ENCODE data around the gene TRIM22. TPM values are rescaled to one million over a fixed set of nuclear protein-coding genes. Genes with fewer than 3 reads are reported as not detected.
"Not testable (repeated sequence)": the region's sequence is repeated elsewhere in the genome, so short reads cannot be mapped to it uniquely, and the experiment has no call there.

TRIM22 gene
- polyA plus RNA-seq, 1 donor = 8.1 TPM

DNA sequence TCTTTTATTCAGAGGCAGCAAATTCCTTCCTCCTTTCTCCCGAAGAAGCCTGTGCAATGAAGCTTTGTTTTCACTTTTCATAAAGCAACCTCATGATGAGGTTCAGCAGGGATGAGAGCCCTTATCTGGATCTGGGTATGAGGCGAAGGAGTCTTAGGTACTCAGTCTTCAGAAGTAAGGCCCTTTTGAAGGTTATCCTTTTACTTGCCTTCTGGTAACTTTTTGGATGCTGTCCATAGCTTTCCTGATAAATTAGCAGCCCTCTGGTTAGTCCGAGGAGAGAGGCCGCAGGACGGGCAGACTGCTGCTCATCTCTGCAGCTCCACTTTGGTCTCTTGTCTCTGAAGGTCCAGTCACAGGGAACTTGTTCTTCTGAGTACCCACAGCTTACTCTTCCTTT, 1.1 kb downstream of the TRIM22 start:
- no peak for DNase-seq (ENCODE audit: low read depth)

DNA sequence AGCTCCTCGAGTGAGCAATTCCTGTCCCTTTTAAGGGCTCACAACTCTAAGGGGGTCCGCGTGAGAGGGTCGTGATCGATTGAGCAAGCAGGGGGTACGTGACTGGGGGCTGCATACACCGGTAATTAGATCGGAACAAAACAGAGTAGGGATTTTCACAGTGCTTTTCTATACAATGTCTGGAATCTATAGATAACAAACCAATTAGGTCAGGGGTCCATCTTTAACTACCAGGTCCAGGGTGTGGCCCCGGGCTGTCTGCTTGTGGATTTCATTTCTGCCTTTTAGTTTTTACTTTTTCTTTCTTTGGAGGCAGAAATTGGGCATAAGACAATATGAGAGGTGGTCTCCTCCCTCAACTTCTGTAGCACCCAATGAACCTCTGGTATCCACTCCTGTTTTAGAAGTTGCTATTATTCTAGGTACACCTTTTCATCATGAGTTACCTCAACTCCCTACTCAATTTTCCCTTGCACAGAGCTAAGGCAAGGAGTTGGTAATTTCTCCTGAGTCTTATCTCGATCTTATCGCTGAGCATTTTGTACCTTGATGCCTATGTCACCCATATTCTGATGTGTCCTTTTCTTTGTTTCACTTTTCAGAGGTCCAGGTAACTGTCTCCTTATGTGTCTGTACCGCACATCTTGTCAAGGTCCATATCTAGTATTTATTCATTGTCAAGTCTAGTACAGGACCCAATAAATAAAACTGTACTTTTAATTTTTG, 1.8 kb downstream of the TRIM22 start:
- not testable (repeated sequence) for DNase-seq (ENCODE audit: low read depth)

DNA sequence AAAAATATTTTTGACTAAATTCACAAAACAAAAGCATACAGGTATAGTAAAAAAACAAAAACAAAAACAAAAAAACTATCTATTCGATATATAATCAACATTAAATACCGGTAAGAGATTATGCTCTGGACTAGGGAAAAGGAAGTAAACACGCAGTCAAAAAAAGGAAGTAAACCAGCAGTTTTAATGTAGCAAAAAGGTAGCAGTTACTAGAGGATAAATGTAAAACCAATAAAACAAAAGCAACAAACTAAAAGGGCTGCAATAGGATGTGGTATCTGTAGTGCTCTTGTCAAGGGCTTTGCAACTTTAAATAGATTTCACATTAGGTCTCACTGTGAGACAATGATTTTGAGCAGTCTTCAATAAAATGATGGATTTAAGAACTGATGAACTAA, 2.4 kb downstream of the TRIM22 start:
- DNase-seq (ENCODE audit: low read depth) = no peak

DNA sequence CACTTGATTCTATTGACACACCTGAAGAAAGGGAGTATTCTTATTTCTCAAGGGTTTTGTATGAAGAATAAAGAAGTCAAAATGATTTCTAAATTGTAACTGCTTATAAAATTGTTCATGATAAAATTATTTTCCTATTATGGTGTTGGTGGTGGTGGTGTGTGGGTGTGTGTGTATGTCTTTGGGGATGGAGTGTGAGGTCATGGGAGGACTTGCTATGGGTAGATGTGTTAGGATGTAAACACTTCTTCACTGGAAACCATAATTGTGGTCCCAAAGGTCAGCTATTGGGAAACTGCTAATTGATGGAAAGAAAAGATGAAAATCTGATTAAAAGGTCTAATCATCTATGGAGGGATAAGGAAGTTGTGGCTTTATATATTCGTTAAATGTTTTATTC, 5.1 kb downstream of the TRIM22 start:
- no peak for DNase-seq (ENCODE audit: low read depth)

DNA sequence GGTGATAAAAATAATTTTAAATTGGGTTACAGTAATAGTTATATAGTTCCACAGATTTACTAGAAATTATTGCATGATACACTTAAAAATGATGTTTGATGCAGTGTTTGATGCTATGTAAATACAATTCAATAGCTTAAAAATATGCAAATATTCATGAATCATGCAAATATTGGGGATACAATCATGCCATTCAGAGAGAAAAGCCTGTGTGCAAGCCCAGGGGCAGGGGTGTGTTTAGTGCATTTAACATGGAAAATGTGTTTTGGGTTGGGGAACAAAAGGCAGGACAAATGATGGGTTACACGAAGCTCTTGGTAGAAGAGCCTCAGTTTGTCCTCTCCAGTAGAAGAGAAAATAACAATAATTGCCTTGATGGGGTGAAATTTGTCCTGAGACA, 6.0 kb downstream of the TRIM22 start:
- no peak for DNase-seq (ENCODE audit: low read depth)

DNA sequence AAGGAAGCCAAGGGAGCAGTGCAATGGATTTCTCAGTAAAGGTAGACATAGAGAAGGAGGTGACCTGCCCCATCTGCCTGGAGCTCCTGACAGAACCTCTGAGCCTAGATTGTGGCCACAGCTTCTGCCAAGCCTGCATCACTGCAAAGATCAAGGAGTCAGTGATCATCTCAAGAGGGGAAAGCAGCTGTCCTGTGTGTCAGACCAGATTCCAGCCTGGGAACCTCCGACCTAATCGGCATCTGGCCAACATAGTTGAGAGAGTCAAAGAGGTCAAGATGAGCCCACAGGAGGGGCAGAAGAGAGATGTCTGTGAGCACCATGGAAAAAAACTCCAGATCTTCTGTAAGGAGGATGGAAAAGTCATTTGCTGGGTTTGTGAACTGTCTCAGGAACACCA, 6.6 kb downstream of the TRIM22 start:
- no peak for DNase-seq (ENCODE audit: low read depth)

DNA sequence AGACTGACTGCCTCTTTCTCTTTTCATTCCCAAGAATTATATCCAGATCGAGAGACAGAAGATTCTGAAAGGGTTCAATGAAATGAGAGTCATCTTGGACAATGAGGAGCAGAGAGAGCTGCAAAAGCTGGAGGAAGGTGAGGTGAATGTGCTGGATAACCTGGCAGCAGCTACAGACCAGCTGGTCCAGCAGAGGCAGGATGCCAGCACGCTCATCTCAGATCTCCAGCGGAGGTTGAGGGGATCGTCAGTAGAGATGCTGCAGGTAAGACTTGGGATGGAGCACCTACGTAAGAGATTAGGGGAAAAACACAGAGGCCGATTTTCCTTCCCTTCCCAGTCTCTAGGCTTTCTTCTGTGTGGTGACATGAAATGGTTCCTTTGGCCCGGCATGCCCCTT, 8.7 kb downstream of the TRIM22 start:
- no peak for DNase-seq (ENCODE audit: low read depth)

DNA sequence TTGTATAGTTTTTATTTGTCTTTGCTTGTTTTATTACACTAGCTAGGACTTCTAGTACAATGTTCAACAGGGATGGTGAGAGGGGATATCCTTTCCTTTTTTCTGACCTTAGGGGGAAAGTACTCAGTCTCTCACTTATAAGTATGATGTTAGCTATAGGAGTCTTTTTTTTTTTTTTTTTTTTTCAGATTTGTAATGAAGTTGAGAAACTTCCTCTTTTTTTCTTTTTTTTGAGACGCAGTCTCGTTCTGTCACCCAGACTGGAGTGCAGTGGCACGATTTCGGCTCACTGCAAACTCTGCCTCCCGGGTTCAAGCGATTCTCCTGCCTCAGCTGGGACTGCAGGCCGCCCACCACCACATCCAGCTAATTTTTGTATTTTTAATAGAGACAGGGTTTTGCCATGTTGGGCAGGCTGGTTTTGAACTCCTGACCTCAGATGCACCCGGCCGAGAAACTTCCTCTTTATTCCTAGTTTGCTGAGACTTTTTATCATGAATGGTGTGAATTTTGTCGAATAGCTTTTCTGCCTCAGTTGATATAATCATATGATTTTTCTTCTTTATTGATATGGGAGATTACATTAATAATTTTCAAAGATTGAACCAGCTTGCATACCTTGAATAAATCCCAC, 10.9 kb downstream of the TRIM22 start:
- no peak for DNase-seq (ENCODE audit: low read depth)

DNA sequence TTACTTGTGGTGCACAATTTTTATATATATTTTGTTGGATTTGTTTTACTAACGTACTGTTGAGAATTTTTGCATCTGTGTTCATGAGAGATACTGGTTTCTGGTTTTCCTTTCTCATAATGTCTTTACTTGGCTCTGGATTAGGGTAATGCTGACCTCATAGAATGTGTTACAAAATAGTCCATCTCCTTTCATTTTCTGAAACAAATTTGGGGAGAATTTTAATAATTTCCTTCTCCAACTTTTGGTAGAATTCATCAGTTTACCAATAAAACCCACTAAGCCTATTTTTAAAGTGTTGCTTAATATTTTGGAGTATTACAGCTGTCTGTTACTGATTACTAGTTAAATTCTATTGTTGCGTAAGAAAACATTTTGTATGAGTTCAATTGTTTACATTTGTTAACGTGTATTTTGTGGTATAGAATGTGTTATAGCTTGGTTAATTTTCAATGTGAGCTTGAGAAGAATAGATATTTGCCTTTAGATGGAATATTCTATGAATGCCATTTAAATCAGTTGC, 11.5 kb downstream of the TRIM22 start:
- DNase-seq (ENCODE audit: low read depth) = no peak

DNA sequence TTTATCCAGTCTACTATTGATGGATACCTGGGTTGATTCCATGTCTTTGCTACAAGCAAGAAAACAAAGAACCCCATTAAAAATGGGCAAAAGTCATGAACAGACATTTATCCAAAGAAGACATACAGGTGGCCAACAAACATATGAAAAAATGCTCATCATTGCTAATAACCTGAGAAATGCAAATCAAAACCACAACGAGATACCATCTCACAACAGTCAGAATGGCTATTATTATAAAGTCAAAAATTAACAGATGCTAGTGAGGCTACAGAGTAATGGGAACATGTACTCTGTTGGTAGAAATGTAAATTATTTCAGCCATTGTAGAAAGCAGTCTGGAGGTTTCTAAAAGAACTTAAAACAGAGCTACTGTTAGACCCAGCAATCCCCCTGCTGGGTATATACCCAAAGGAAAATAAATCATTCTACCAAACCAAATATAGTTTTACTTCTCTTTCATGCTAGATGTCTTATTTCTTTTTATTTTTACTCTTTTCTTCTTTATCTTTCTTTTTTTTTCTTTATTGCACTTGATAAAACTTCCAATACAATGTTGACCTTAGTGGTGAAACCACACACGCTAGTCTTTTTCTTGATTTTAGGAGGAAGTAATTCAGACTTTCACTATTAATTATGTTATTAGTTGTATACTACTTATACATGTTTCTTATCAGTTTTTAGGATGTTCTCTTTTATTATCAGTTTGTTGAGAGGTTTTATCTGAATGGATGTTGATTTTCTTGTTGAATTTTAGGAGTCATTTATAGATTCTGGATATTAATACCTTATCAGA, 14.3 kb downstream of the TRIM22 start:
- no peak for DNase-seq (ENCODE audit: low read depth)

DNA sequence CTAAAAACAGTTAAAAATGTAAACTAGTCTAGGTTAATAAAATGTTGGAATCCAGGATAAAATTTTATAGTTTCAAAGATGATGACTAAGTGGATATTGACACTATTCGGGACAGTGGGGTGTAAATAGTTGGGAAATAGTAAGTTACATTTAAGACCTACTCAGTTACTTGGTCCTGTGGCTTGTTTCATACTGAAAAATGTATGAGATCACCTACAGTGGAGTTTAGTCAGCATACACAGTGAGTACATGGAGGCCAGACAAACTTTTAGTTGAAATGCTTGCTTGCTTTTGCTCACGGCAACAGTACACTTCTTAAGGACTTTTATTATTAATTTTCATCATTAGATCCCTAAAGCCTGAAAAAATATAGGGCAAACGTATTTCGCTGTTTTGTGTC, 16.1 kb downstream of the TRIM22 start:
- no peak for DNase-seq (ENCODE audit: low read depth)

DNA sequence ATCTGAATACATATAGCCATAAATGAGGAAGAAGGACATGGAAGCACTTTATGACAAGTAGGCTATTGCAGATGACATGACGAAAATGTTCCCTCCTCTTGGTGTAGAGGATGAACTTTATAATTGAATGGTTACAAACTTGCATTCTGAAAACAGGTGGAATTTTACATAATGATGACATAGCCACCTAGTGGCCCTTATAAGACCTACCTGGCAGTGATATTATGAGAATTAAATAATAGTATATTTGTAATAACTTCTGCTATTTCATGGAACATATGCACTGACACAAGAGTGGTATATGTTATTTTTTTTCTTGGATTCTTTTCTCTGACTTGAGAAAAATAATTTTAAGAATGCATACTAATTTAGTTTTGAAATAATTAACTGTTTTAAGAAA, 22.9 kb downstream of the TRIM22 start:
- no peak for DNase-seq (ENCODE audit: low read depth)

DNA sequence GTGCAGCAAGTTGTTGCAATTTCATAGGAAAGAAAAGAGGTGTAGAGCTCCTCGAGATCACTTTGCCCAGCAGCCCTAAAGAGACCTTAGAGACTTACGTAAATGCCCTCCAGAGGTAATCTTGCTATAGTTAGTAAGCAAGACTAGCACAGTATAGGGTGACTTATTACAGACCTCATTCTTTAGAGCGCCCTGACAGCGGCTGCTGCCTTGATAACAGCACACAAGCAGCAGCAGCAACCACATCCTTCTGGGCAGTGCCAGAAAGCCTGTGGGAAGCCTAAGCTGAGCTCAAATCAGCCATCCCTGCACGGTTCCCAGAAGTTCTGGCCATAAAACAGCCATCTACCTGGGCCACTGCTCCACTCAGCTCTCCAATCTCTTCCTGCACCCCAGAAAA, 24.1 kb downstream of the TRIM22 start:
- DNase-seq (ENCODE audit: low read depth) = no peak

DNA sequence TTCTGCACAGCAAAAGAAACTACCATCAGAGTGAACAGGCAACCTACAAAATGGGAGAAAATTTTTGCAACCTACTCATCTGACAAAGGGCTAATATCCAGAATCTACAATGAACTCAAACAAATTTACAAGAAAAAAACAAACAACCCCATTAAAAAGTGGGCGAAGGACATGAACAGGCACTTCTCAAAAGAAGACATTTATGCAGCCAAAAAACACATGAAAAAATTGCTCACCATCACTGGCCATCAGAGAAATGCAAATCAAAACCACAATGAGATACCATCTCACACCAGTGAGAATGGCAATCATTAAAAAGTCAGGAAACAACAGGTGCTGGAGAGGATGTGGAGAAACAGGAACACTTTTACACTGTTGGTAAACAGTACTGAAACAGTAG, 26.9 kb downstream of the TRIM22 start:
- not testable (repeated sequence) for DNase-seq (ENCODE audit: low read depth)

DNA sequence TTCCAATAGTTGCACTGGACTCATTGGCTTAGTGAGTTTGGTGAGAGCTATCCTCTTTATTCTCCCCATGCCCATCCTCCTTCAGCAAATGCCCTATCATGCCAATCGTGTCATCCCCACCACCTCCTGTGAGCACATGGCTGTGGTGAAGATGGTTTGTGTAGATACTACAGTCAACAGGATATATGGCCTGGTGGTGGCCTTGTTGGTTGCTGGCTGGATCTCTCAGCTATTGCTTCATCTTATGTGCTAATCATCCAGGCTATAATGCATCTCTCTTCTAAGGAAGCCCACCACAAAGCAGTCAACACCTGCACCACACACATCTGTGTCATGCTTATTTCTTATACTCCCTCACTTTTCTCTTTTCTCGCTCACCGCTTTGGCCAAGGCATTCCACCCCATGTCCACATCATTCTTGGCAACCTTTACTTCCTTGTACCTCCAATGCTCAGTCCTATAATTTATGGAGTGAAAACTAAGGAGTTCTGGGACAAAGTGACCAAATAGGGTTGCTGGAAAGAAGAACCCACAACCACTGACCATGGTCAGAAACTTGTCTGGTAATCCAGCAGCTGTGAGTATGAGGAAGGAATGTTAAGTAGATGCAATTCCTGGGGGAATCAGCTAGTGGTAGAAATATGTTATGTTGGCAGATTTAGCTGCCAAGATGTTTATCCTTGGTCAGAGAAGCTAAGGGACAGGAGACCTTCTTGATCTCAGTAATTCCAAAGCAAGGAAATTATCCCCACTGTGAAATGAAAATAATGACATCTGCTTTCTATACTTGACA, 30.3 kb downstream of the TRIM22 start:
- DNase-seq (ENCODE audit: low read depth) = no peak

DNA sequence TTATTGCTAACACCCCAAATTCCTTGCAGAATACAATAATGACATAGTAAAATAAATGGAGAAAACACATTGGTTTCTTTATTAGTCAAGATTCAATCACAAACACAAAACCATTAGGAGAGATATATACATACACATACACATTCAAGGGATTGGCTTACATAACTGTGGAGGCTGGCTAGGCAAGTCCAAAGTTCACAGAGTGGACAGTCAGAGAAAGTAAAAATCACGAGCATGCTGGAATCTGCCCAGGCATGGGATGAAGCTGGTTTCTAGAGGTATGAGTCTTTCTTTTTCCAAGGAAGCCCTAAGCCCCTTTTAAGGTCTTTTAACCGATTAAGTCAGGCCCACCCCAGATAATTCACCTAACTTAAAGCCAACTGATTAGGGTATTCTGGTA, 33.0 kb downstream of the TRIM22 start:
- DNase-seq (ENCODE audit: low read depth) = no peak

DNA sequence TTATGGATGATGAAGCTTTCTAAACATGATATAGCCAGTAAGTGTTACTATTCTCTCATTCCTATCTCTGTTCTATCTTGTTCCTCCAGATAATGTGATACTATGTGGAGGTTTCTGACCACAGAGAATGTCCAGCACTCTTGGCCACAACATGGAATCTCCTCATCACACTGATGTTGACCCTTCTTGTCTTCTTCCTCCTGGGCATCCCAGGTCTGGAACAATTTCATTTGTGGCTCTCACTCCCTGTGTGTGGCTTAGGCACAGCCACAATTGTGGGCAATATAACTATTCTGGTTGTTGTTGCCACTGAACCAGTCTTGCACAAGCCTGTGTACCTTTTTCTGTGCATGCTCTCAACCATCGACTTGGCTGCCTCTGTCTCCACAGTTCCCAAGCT, 36.8 kb downstream of the TRIM22 start:
- no peak for DNase-seq (ENCODE audit: low read depth)

DNA sequence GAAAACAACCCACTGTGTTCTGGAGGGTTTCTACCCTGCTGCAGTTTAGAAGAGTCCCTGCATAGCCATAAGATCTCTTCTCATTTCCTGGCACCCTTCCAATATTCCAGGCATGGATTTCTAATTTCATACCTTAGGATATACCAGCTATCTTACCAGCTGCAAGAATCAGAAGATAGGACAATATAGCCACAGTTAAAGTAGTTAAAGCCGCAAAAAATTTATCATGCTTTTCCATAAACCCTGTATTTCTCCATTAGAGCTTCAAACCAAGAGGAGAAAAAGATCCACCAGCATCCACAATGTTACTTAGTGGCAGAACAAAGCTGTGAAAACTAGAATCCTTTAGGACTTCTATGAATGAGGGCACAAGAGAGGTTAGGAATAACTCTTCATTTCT, 38.1 kb downstream of the TRIM22 start:
- no peak for DNase-seq (ENCODE audit: low read depth)

DNA sequence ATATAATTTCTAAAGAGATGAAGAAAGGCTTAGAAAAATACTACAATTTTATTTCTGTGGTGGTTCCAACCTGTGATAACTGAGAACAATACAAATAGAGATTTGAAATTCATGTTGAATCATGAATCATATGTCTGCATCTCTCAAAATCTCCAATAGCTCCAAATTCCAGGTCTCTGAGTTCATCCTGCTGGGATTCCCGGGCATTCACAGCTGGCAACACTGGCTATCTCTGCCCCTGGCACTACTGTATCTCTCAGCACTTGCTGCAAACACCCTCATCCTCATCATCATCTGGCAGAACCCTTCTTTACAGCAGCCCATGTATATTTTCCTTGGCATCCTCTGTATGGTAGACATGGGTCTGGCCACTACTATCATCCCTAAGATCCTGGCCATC, 46.8 kb downstream of the TRIM22 start, which contains the start of gene OR56B1:
OR56B1 (plus strand) TSS at position 53 of the 400 bp plus-strand sequence; CDS start at position 122, 69 bp downstream.
- DNase-seq (ENCODE audit: low read depth) = no peak

DNA sequence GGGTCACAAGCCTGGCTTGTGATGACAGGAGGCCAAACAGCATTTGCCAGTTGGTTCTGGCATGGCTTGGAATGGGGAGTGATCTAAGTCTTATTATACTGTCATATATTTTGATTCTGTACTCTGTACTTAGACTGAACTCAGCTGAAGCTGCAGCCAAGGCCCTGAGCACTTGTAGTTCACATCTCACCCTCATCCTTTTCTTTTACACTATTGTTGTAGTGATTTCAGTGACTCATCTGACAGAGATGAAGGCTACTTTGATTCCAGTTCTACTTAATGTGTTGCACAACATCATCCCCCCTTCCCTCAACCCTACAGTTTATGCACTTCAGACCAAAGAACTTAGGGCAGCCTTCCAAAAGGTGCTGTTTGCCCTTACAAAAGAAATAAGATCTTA, 47.5 kb downstream of the TRIM22 start:
- DNase-seq (ENCODE audit: low read depth) = no peak

DNA sequence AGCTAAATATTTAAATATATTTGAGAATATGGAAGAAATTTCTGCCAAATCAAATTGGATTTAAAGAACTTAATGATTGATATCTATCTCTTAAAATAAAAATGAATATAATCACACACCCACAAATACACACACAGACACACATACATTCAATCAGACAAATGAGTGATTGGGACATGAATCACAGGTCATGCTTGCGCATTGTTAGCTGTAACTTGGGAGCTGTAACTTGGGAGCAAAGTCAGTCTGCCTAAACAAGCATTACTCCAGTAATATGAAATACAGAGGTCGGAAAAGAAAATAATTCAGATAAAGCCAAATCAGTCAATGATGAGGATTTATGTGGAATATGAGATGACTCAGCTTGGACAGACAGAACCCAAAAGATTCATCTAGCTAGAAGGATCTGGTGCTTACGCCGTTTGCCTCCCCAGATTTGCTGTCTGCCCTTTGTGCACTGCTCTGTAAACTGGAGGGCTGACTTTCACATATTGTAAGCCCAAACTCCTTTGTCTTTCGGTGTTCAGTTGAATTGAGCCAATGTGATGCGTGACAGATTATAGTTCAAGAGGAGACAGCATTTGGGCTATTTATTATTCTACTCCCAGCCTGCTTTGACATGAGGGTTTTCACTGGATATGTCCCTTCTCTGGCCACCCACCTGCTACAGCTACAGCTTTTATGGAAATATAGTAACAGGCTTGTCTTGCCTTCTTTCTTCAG, 48.2 kb downstream of the TRIM22 start:
- no peak for DNase-seq (ENCODE audit: low read depth)
